HepG2 (cell line): ENCODE data around the gene ZMIZ2. TPM values are rescaled to one million over a fixed set of nuclear protein-coding genes. Genes with fewer than 3 reads are reported as not detected.

ENCODE experiments used
- ATAC-seq: fragments of 200-7000 bp; cut with Tn5 transposase; 3 replicates; pipeline ENCODE4 v1.9.1; 2020; ENCODE audit warnings: mild to moderate bottlenecking, moderate library complexity
- BruUV-seq: library from RNA; stranded (reverse); fragments of 400-500 nt; replicated peaks from 2 replicates; lab custom pipeline; 2021; lab: Mats Ljungman, UMichigan
- CTCF ChIA-PET: fragments of 300-600 bp; formaldehyde crosslinking; extraction: SDS; loops from one replicate; lab custom pipeline; 2021; ENCODE audit warnings: low total read pairs, inconsistent platforms, low intra/inter-chr PET ratio; lab: Yijun Ruan, JAX
- POLR2A ChIA-PET: fragments of 350-600 bp; sonication (Branson Sonifier 250); formaldehyde crosslinking; loops from one replicate; lab custom pipeline; 2020; ENCODE audit warnings: antibody characterized with exemption, inconsistent platforms; lab: Yijun Ruan, JAX
- DNase-seq: peaks from one replicate; pipeline ENCODE4 v3.0.0-alpha.2; 2015; ENCODE audit warnings: low spot score
- FAIRE-seq: peaks from 3 replicates; lab custom pipeline; 2011; peaks lifted over from hg19 to GRCh38; lab: Jason Lieb, UNC
- H2AFZ ChIP-seq: one replicate; pipeline ENCODE4 v1.6.1; 2011; ENCODE audit warnings: low read length, inconsistent platforms
- H3K27ac ChIP-seq: fragments of 300-600 bp; 3 replicates; pipeline ENCODE4 v1.8.0; 2011; ENCODE audit warnings: mixed run types, mild to moderate bottlenecking, mixed read lengths, low read length, inconsistent platforms; ENCODE audit not compliant: insufficient read depth; ENCODE audit errors: extremely low read length
- H3K27me3 ChIP-seq, 2 experiments: fragments of 200-600 bp in 1 of 2; 2 replicates in 1 of 2; 3 replicates in 1 of 2; pipeline versions ENCODE4 v1.6.0 to v1.8.0; 2011; ENCODE audit warnings: low read length in 2 of 2, mild to moderate bottlenecking in 2 of 2, moderate library complexity in 2 of 2, inconsistent platforms in 1 of 2; ENCODE audit not compliant: insufficient read depth in 2 of 2, control insufficient read depth in 1 of 2
- H3K36me3 ChIP-seq, 2 experiments: fragments of 200-600 bp in 1 of 2; replicated peaks in 1 of 2; 2 replicates in 1 of 2; 3 replicates in 1 of 2; pipeline versions ENCODE4 v1.5.1 to v1.8.0; 2011; ENCODE audit warnings: low read length in 2 of 2, inconsistent platforms in 1 of 2; ENCODE audit not compliant: insufficient read depth in 2 of 2, control insufficient read depth in 1 of 2
- H3K4me1 ChIP-seq: 2 replicates; pipeline ENCODE4 v1.5.1; 2012; ENCODE audit warnings: low read length, inconsistent platforms; ENCODE audit not compliant: insufficient read depth
- H3K4me2 ChIP-seq: 2 replicates; pipeline ENCODE4 v1.6.0; 2011; ENCODE audit warnings: low read depth, low read length, inconsistent platforms
- H3K4me3 ChIP-seq, 3 experiments: fragments of 200-600 bp in 1 of 3; sonication (generic), shearing (Covaris generic) in 1 of 3; replicated peaks in 1 of 3; 2 replicates each; pipeline ENCODE4 v1.5.1; 2011 to 2016; ENCODE audit warnings: low read length in 3 of 3, inconsistent platforms in 2 of 3, low read depth in 2 of 3, mild to moderate bottlenecking in 2 of 3, control low read depth in 1 of 3, mixed read lengths in 1 of 3; ENCODE audit not compliant: insufficient read depth in 1 of 3
- H3K79me2 ChIP-seq: one replicate; pipeline ENCODE4 v1.6.1; 2011; ENCODE audit warnings: low read length, inconsistent platforms; ENCODE audit not compliant: insufficient read depth
- H3K9ac ChIP-seq: 2 replicates; pipeline ENCODE4 v1.6.0; 2011; ENCODE audit warnings: mild to moderate bottlenecking, low read depth, low read length, inconsistent platforms; ENCODE audit not compliant: insufficient read depth
- H3K9me3 ChIP-seq: 2 replicates; pipeline ENCODE4 v1.5.1; 2012; ENCODE audit warnings: mild to moderate bottlenecking, low read length
- H4K20me1 ChIP-seq: 2 replicates; pipeline ENCODE4 v1.6.0; 2011; ENCODE audit warnings: inconsistent platforms, mild to moderate bottlenecking, low read length, moderate library complexity; ENCODE audit not compliant: insufficient read depth
- BHLHE40 ChIP-seq: IDR thresholded peaks from 2 replicates; pipeline ENCODE4 v1.6.1; 2011; ENCODE audit warnings: low read length, improper control_type of control experiment
- DPF2 ChIP-seq: sonication (generic); formaldehyde crosslinking; IDR thresholded peaks from 2 replicates; pipeline ENCODE4 v1.4.0; 2020; ENCODE audit warnings: mild to moderate bottlenecking, low read depth, missing genetic modification reagents, borderline replicate concordance
- WGBS: methylation state at CpG from one replicate; pipeline ENCODE4 v1.1.6; 2017; ENCODE audit warnings: low lambda C conversion rate; 5-methylcytosine and 5-hydroxymethylcytosine counted together
- in situ Hi-C: cut with HindIII; loops from 2 replicates; pipeline ENCODE4 v1.10.0; 2017; ENCODE audit warnings: low pct_unique_long_range_greater_than_20kb; ENCODE audit not compliant: extremely low pct_ligation_motif_present
- intact Hi-C: fragments of 100-400 bp; cut with micrococcal nuclease; formaldehyde crosslinking; loops from one replicate; pipeline ENCODE4 v1.10.0; 2022; ENCODE audit not compliant: unreplicated experiment
- polyA plus RNA-seq, 8 experiments: library from polyadenylated mRNA; depleted of rRNA in 3 of 8; stranded (reverse) in 7 of 8; unstranded in 1 of 8; fragments of >200 nt; fragmentation: Illumina TruSeq in 4 of 8; extraction: Trizol in 4 of 8; gene quantifications; 2 replicates each; pipeline versions ENCODE4 v1.2.1 to v1.2.3, GENCODE V29; 2011 to 2016; ENCODE audit warnings: low read depth in 4 of 8, missing spikeins in 1 of 8, mixed read lengths in 1 of 8; ENCODE audit not compliant: insufficient read depth in 1 of 8
- total RNA-seq, 5 experiments: library from RNA; depleted of rRNA; stranded (reverse); fragments of >200 nt; fragmentation: Illumina TruSeq; extraction: Trizol; gene quantifications; 2 replicates each; pipeline ENCODE4 v1.2.3, GENCODE V29; 2016; ENCODE audit warnings: low read depth in 1 of 5
- TF ChIP-seq, protein P1 (sequence below): sonication (generic); formaldehyde crosslinking; IDR thresholded peaks from 2 replicates; pipeline ENCODE4 v1.5.0; 2020; ENCODE audit warnings: mild to moderate bottlenecking, missing genetic modification reagents

The ZMIZ2 gene
- total and polyA plus RNA-seq, 2 of the 13 experiments (the other 11 are each of a cell fraction or from before 2014, with no cell fraction given) = 4.9 to 7.9 TPM

DNA sequence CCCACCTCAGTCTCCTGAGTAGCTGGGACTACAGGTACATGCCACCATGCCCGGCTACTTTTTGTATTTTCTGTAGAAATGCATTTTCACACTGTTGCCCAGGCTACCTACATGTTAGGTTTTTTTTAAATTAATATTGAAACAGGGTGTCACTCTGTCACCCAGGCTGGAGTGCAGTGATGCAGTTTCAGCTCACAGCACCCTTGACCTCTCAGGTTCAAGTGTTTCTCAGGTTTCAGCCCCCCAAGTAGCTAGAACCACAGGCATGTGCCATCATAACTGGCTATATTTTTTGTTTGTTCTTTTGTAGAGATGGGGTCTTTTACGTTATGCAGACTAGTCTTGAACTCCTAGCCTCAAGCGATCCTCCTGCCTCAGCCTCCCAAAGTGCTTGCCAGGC lies 32.4 kb upstream of the ZMIZ2 start:
- no peak overlapping the region for H3K27ac ChIP-seq
- CTCF ChIA-PET = no interaction called here
- H3K4me1 ChIP-seq = peaks cover 37% of the 10 kb centered on the region
- intact Hi-C loops = no loop called here
- H3K4me3 ChIP-seq = no peak overlapping the region
- no peaks in the 10 kb centered on the region for H3K79me2 ChIP-seq
- H3K4me2 ChIP-seq = no peak overlapping the region
- no peaks in the 10 kb centered on the region for H3K27me3 ChIP-seq
- H3K9me3 ChIP-seq = peaks cover 8% of the 10 kb centered on the region
- H3K36me3 ChIP-seq = no peaks in the 10 kb centered on the region
- FAIRE-seq = no peak
- H2AFZ ChIP-seq = no peak overlapping the region
- 76% methylated on average over 3 of the region's 3 CpGs for WGBS
- H3K9ac ChIP-seq = no peak overlapping the region
- no peak for TF ChIP-seq DPF2
- TF ChIP-seq, protein P1, sequence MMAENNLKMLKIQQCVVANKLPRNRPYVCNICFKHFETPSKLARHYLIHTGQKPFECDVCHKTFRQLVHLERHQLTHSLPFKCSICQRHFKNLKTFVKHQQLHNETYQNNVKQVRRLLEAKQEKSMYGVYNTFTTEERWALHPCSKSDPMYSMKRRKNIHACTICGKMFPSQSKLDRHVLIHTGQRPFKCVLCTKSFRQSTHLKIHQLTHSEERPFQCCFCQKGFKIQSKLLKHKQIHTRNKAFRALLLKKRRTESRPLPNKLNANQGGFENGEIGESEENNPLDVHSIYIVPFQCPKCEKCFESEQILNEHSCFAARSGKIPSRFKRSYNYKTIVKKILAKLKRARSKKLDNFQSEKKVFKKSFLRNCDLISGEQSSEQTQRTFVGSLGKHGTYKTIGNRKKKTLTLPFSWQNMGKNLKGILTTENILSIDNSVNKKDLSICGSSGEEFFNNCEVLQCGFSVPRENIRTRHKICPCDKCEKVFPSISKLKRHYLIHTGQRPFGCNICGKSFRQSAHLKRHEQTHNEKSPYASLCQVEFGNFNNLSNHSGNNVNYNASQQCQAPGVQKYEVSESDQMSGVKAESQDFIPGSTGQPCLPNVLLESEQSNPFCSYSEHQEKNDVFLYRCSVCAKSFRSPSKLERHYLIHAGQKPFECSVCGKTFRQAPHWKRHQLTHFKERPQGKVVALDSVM = peak; percentile 22; the same call in 1 of the 2 replicates
- TF ChIP-seq, all 625 proteins: peak for 1
- in situ Hi-C loops = no loop called here
- ATAC-seq = no peak
- POLR2A ChIA-PET = no interaction called here
- no TSS peak for BruUV-seq
- H4K20me1 ChIP-seq = no peaks in the 10 kb centered on the region
- DNase-seq = no peak

DNA sequence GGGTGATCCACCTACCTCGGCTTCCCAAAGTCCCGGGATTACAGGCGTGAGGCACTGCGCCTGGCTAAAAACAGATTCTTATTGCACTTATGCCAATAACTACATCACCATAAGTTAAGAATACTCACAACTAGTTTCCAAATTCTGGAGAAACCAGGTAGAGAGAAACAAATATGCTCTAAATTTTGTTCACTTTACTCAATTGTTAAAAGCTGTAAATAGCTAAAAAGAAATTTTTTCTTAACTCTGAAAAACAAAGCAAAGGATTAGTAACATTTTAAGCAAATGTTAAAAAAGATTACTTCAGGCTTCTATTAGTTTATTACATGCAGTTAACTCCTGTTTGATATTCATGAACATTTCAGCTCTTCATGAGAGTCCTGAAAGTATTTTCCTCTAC lies 28.3 kb upstream of the ZMIZ2 start:
- CTCF ChIA-PET = no interaction called here
- intact Hi-C loops (no loop called here), in situ Hi-C loops (no loop called here)
- Histone ChIP-seq H4K20me1 (no peaks in the 10 kb centered on the region), H3K79me2 (no peaks in the 10 kb centered on the region), H3K27ac (no peak overlapping the region), H3K36me3 (no peaks in the 10 kb centered on the region), H3K4me2 (no peak overlapping the region), H3K4me1 (peaks cover 11% of the 10 kb centered on the region), H3K9ac (no peak overlapping the region), H3K9me3 (peaks cover 8% of the 10 kb centered on the region), H3K27me3 (no peaks in the 10 kb centered on the region), H3K4me3 (no peak overlapping the region), H2AFZ (no peak overlapping the region)
- POLR2A ChIA-PET = no interaction called here
- BruUV-seq = no TSS peak
- no peak for FAIRE-seq
- DNase-seq = no peak
- no peak for ATAC-seq
- no peak for TF ChIP-seq BHLHE40
- WGBS = 41% methylated on average over 4 of the region's 4 CpGs
